GM15510 (cell line): ENCODE results near the gene DTWD1.

Experiments used
- POLR2A ChIP-seq: IDR thresholded peaks from 3 replicates; pipeline ENCODE4 v1.6.1; 2011; ENCODE audit warnings: borderline replicate concordance; ENCODE audit not compliant: insufficient read length; ENCODE audit errors: extremely low read depth

DTWD1 gene

DNA sequence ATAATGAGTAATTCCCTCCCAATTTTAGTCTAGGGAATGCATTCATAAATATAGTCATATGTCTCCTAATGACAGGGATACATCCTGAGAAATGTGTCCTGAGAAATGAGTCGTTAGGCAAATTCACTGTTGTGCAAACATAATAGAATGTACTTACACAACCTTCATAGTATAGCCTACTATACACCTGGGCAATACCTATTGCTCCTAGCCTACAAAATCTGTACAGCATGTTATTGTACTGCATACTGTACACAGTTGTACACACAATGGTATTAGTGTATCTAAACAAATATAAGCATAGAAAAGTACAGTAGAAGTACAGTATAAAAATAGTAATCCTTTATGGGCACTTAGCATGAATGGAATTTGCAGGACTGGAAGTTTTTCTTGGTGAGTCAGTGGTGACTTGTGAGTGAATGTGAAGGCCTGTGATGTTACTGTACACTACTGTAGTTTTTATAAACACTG lies 6.6 kb downstream of the DTWD1 start:
- no peak for TF ChIP-seq POLR2A

DNA sequence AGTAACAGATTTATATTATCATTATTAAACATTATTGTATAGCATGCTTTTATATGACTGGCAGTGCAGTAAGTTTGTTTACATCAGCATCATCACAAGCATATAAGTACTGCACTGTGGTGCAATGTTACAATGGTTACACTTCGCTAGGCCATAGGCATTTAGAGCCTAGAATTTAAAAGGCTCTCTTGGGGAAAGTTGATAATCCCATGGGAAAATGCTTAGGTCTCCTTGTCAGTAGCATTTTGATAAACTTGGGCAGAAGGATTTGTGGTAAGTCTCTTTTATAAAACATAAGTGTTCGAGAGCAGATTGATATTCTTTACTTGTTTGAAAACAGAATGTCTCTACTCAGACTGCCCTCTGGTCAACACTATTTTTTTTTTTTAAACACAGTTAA lies 7.5 kb downstream of the DTWD1 start:
- TF ChIP-seq POLR2A, result no peak

DNA sequence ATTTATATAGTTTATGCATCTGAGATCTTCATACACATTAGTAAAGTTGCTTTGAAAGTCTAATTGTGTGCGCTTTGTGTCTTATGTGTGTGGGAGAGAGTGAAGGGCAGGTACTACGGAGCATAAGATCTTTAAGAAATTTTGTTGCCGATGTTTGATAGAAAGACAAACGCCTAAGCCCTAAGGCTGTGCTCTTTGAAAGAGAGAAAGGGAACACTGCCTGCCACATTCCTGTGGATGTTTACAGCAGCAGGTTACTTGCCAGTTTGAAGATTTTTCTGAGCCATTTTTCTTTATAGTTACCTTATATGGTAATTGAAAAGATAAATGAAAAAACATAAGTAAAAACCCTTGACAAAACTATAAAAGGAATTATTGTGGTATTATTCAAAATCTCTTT lies 17.0 kb downstream of the DTWD1 start:
- no peak for TF ChIP-seq POLR2A

DNA sequence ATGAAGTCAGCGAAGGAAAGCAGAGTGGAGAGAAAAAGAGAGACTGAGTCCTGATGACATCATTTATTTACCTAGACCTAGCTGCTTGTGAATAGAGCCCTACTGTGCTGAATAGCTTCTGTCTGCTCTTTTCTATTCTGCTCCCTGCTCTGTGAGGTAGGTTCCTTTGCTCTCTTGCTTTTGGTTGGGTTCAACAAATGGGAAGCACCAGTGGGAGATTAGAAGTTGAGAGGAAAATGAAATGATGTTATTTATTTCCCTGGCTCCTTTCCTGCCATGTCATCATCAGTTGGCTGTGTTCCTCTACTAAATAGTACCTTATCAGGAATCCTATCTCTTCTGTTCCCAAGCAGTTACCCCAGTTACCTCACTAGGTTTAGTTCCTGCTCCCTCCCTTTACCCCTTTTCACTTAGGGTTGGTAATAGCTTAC lies 23.5 kb downstream of the DTWD1 start:
- no peak for TF ChIP-seq POLR2A

DNA sequence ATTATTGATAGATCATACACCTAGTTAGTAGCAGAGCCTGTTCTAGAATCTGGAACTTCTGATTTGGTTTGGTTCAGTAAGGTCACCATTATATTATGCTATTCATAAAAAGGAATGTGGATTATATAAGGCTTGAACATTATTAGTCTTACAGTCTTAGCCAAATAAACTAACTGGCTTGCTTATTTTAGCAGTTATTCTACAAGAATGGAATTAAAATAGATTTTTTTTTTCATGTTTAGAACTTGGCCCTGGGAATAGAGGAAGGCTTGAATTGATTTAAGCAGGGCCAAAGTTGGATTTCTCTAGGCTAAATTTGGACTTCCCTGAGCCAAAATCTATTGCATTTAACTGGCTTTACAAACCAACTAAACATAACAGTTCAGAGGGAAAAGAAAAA lies 24.4 kb downstream of the DTWD1 start:
- no peak for TF ChIP-seq POLR2A

DNA sequence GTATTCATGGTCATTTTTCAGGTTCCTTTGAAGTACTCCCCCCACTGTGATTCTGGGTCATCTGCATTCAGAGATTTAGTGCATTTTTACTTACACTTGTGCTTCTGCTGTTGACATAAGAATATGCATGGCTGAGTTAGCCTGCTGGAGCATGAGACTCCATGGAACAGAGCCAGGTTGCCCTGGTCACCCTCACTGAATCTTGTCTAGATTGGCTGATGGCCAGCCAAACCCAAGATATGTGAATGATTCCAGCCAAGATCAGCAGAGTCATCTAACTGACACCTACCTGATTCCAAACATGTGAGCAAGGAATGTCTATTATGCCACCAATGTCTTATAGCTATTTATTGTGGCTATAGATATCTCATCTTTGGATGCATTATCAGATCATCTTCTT lies 25.1 kb downstream of the DTWD1 start:
- TF ChIP-seq POLR2A, result no peak

DNA sequence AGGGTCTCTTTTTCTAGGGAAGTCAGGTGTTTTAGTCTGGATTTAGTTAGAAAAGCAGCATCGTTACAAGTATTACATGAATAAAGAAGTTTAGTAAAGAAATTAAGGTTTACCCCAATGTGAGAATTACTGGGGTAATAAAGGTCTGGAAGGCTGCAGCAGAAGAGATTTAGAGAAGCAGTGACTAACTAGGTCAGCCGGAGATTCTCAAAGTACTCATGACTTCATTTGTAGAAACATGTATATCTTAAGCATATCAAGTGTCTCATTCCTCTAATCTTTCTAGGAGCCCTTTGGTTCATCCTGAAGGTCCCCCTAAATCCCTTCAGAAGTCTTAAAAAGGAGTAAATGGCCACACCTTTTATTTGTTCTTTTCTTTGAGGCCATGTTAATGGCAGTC lies 26.0 kb downstream of the DTWD1 start:
- TF ChIP-seq POLR2A, result no peak

DNA sequence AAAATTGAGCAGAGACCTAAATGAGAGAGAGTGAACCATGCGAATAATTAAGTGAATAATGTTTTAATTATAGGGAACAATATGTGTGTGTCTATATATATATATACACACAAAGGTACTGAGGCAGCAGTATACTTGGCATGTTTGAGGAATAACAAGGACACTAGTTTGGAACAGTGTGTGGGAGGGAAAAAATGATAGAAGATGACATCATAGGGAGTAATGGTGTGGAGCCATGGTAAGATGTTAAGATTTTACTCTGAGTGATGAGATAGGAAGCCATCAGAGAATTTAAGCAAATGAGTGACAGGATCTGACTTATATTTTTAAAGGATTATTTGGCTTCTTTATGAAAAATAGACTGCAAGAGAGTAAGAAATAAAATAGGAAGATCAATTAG lies 29.1 kb downstream of the DTWD1 start:
- no peak for TF ChIP-seq POLR2A

DNA sequence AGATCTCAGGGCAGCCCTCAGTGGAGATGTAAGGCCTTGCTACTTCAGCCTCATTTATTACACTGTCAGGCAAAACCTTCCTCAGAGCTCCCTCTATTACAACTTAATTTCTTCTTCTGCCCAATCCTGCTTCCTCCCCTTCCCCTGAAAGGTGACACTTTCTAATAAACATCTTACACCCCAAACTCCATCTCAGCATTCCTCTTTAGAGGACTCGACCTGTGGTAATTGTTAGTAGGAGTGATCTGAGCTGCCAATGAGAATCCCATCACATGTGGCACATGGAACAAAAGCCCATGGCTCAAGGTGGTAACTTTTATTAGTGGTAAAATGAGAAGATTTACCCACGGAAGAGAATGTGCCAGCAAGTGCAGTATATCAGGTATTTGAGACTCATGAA lies 29.8 kb downstream of the DTWD1 start:
- no peak for TF ChIP-seq POLR2A

DNA sequence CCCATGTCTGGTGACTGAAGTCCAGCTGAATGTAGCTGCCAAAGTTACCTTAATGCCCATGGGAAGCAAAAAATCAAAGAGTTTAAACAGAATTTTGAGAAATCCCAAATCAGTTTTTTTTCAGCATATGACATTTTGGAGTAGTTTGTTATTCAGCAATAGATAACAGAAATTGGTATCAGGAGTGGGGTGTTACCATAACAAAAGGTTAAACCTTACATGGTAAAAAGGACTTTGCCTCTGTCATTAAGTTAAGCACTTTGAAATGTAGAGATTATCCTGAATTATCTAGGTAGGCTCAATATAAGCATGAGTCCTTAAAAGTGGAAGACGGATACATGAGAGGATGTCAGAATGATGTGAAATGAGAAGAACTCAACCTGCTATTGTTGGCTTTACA lies 32.1 kb downstream of the DTWD1 start:
- TF ChIP-seq POLR2A, result no peak

DNA sequence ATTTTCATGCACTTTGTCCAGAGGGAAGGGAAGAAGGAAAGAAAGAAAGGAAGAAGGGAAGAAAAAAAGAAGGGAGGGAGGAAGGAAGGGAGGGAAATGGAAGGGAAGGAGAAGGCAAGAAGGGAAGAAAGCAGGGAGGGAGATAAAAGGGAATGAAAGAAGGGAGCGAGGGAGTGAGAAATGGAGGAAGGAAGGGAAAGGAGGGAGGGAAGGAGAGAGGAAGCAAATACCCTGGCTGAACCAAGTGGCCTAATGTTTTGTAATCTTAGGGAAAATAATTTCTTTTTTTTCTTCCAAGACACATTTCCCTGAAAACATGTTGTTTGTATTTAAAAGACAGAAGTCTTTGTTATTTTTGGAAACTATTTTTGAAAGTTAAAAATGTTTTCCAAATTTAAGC lies 35.9 kb downstream of the DTWD1 start:
- no peak for TF ChIP-seq POLR2A

DNA sequence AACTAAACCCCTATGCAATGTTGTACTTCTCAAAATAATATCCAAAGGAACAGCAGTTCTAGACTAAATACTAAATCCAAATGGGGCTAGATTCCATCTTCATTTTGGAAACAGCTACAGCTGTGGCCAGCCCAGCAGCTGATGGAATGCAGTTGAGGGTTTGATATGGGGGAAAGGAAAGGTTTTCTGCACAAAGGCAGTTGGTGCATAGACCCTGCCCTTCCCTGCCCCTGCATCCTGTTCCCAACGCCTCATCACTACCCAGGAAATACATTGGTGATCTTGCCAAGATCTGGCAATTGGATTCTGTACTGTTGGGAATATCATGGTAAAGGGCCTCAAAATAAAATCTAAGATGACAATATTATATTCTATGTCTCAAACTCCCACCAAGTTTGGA lies 43.9 kb downstream of the DTWD1 start:
- TF ChIP-seq POLR2A, result no peak

DNA sequence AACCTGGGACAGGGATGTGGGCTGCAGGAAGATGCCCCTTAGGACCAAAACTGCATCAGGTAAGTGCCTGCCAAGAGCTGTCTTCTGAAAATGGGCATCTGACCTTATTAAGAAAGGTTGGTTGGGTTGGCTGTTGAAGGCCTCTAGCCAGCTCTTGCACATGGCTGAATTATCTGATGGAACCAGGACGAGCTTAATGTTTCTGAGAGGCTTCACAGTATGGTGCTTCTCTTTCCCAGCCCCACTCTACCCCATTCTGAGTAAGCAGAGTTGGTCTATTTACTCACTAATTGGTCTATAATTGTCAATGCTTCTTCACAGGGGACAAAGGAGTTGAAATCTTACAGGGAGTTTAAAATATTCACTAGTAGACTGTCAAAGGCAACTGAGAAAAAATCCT lies 48.4 kb downstream of the DTWD1 start:
- no peak for TF ChIP-seq POLR2A

DNA sequence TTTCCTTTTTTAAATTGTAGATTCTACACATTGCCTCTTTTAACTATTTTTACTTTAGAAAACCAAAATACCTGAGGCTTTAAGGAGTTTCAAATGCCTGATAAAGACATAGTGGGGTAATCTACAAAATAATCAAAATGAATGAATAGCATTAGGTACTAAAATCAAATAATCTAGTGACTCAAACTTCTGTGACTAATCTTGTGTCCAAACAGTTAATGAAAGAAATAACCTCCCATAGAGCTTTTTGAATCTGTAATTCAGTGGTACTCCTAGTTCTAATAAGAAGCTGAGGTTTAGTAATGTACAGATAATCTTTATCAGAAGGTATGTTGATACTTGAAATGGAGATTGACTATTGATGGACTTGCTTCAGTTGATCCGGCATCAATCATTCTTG lies 53.0 kb downstream of the DTWD1 start:
- TF ChIP-seq POLR2A, result no peak

DNA sequence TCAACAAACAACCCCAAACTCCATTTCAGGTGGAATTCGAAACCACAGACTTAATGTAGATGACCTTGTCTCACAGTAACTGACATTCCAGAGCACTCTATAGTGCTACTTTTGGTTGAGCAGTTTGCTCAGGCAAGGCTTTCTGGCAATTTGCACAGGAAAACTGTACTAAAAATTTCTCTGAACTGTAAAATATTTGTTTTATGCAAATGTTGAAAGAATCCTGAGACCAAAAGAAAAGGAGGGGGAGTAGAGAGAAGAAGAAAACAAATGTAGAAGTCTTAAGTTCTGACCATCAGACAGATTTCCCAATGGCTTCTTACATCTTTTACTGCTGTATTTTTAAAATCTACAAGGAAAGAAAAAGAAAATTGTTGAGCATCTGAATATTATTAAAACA lies 53.5 kb downstream of the DTWD1 start:
- no peak for TF ChIP-seq POLR2A

DNA sequence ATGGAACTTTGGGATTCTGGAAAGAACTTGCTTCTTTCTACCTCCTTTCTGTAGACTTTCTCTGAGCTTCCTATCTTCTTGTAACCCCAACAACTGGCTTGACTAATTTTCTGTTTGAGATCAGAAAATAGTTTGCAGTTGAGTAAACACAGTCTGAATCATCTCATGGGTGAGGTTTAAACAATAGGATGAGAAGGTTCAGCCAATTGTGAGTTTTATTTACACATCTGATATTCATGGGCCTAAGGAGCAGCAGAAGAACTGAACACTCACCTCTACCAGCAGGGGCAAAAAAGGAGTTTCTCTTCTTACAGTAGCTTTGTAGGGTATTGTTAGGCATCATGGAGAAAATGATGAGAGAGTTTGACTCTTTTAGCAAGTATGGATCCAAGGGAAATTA lies 54.2 kb downstream of the DTWD1 start:
- no peak for TF ChIP-seq POLR2A

DNA sequence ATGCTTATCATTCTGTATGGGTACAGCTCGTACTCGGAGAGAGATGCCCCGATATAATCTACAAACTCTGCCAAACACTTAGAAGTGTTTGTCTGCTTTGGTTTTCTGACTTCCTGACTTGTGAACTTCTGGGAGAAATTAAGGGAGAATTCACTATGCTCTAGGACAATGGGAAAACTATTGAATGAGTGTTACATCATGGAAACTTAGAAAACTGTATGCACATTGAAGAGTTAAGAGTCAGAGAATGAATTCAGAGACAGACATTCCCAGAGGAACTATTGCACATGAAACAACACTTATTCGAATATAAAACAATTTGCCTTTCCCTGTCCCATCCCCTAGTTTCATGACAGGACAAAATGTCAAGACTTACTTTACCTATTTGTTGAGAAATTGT lies 57.8 kb downstream of the DTWD1 start:
- no peak for TF ChIP-seq POLR2A
